ENCODE results near the gene EPN2.

- TF ChIP-seq CTCF (IDR thresholded peaks at IDR 0.05) (no peak), POLR2A (IDR thresholded peaks at IDR 0.05) (no peak), POLR2AphosphoS5 (IDR thresholded peaks at IDR 0.05) (no peak)
Observed at GRCh38 chr17:19269106-19269505, 31.9 kb downstream of the EPN2 start.
